ENCODE results near the gene ADGRG1. TPM values are rescaled to one million over a fixed set of nuclear protein-coding genes. Genes with fewer than 3 reads are reported as not detected.

ADGRG1 gene
- total RNA-seq, 1 experiment from 2014 or later, result 26.9 TPM

Other genes starting within 250 kb of the ADGRG1 start
- 3.4 and 14.2 TPM in 2 replicates for gene CCL17, start 223.9 kb upstream of the ADGRG1 start, total RNA-seq (2014; rRNA removed; shearing (Covaris generic))
- 102 and 110 TPM in 2 replicates for gene CIAPIN1, start 181.2 kb upstream of the ADGRG1 start, total RNA-seq (2014; rRNA removed; shearing (Covaris generic))
- gene COQ9, start 181.2 kb upstream of the ADGRG1 start, total RNA-seq (2014; rRNA removed; shearing (Covaris generic)), result 78.9 and 85.6 TPM in 2 replicates
- gene POLR2C, start 166.0 kb upstream of the ADGRG1 start, total RNA-seq (2014; rRNA removed; shearing (Covaris generic)), result 141 and 174 TPM in 2 replicates
- 61.3 and 78.6 TPM in 2 replicates for gene DOK4, start 142.1 kb upstream of the ADGRG1 start, total RNA-seq (2014; rRNA removed; shearing (Covaris generic))
- gene CCDC102A, start 92.1 kb upstream of the ADGRG1 start, total RNA-seq (2014; rRNA removed; shearing (Covaris generic)), result 6.9 and 16.5 TPM in 2 replicates
- gene ADGRG5, start 86.0 kb upstream of the ADGRG1 start, total RNA-seq (2014; rRNA removed; shearing (Covaris generic)), result not detected in 2 replicates
- not detected in 2 replicates for gene ADGRG3, start 39.7 kb downstream of the ADGRG1 start, total RNA-seq (2014; rRNA removed; shearing (Covaris generic))
- gene DRC7, start 66.2 kb downstream of the ADGRG1 start, total RNA-seq (2014; rRNA removed; shearing (Covaris generic)), result 0.50 TPM in 1 of 2 replicates, not detected in the other
- 19.9 and 22.0 TPM in 2 replicates for gene KATNB1, start 107.1 kb downstream of the ADGRG1 start, total RNA-seq (2014; rRNA removed; shearing (Covaris generic))
- gene KIFC3, start 173.9 kb downstream of the ADGRG1 start, total RNA-seq (2014; rRNA removed; shearing (Covaris generic)), result 77.9 and 90.4 TPM in 2 replicates

Data from A172 (cell line).